HG02840 (cell line): ENCODE data around the gene SAFB2.

Experiments
- ATAC-seq: cut with Tn5 transposase; IDR thresholded peaks from one replicate; pipeline ENCODE4 v1.9.1; 2021; ENCODE audit warnings: mild to moderate bottlenecking, moderate library complexity, moderate number of reproducible peaks; ENCODE audit not compliant: unreplicated experiment, low FRiP score

SAFB2 gene

GRCh38 chr19:5585461-5586299 is 36.9 kb downstream of the SAFB2 start:
- ATAC-seq, result no peak

GRCh38 chr19:5580161-5580571 is 42.4 kb downstream of the SAFB2 start:
- ATAC-seq, result no peak

GRCh38 chr19:5579697-5580096 is 42.9 kb downstream of the SAFB2 start:
- ATAC-seq, result no peak

GRCh38 chr19:5579286-5579685 is 43.3 kb downstream of the SAFB2 start:
- no peak for ATAC-seq

- ATAC-seq, result no peak
These were observed 44.3 kb downstream of the SAFB2 start for GRCh38 chr19:5578097-5578846.

- no peak for ATAC-seq
These were observed 47.0 kb downstream of the SAFB2 start for GRCh38 chr19:5575590-5575989.

GRCh38 chr19:5572556-5573286 is 49.9 kb downstream of the SAFB2 start:
- ATAC-seq, result no peak

GRCh38 chr19:5571777-5572176 is 50.8 kb downstream of the SAFB2 start:
- ATAC-seq, result no peak

- no peak for ATAC-seq
These were observed 54.6 kb downstream of the SAFB2 start for GRCh38 chr19:5567970-5568407.

- ATAC-seq, result no peak
These were observed 55.1 kb downstream of the SAFB2 start, which contains the start of gene TINCR for GRCh38 chr19:5567360-5567969. TINCR (minus strand) TSS chr19:5567953.

GRCh38 chr19:5564930-5565329 is 57.6 kb downstream of the SAFB2 start:
- ATAC-seq, result no peak

- ATAC-seq, result no peak
These were observed 58.5 kb downstream of the SAFB2 start for GRCh38 chr19:5563935-5564612.

GRCh38 chr19:5563008-5563431 is 59.6 kb downstream of the SAFB2 start:
- ATAC-seq, result no peak

GRCh38 chr19:5562280-5562679 is 60.3 kb downstream of the SAFB2 start:
- ATAC-seq, result no peak

- ATAC-seq, result no peak
These were observed 61.0 kb downstream of the SAFB2 start for GRCh38 chr19:5561559-5561958.

GRCh38 chr19:5560156-5560555 is 62.4 kb downstream of the SAFB2 start:
- no peak for ATAC-seq

GRCh38 chr19:5559804-5560133 is 62.8 kb downstream of the SAFB2 start:
- no peak for ATAC-seq

- no peak for ATAC-seq
These were observed 64.4 kb downstream of the SAFB2 start for GRCh38 chr19:5558101-5558621.

- no peak for ATAC-seq
These were observed 64.9 kb downstream of the SAFB2 start for GRCh38 chr19:5557691-5558090.

- no peak for ATAC-seq
These were observed 67.7 kb downstream of the SAFB2 start for GRCh38 chr19:5554828-5555227.
